ENCODE measurements around the gene ZNF93. TPM values are rescaled to one million over a fixed set of nuclear protein-coding genes. Genes with fewer than 3 reads are reported as not detected.

Gene ZNF93
- total and polyA plus RNA-seq, 2 of the 13 experiments (the other 11 are each of a cell fraction or from before 2014, with no cell fraction given), result 0.49 to 0.66 TPM

DNA sequence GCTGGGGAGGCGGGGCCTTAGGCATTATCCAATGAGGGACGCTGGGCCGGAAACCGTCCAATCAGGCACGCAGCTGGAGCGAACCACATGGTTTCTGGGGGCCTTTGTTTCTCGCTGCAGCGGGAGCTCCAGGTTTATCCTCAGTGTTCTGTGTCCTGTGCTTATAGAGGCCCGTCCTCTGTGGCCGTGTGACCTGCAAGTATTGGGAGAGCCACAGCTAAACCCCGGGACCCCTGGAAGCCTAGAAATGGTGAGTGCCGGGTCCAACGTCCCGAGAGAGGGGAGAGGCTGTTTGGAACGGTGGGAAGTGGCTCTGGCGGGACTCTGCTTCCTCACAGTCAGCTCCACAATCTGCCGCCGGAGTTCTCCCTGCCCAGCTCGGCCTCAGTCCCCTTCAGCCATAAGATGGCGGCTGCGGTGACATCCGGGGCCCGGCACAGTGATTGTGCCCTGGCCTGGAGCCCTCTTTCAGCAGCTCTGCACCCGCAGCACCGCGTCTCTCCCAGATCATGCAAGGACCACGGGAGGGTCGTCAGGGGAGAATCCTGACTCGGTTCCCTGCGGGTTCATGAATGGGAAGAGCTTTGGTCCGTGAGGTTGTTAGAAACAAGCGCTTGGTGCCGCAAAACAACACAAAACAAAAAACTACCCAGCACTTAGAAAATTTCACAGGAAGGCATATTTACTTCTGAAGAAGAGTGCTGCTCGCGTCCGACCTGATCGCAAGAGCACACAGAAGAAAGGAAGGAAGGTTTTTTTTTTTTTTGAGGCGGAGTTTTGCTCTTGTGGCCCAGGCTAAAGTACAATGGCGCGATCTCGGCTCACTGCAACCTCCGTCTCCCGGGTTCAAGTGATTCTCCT lies 34.8 kb upstream of the ZNF93 start, which contains the start of gene ZNF253 (continued):
- TF ChIP-seq, protein P1, sequence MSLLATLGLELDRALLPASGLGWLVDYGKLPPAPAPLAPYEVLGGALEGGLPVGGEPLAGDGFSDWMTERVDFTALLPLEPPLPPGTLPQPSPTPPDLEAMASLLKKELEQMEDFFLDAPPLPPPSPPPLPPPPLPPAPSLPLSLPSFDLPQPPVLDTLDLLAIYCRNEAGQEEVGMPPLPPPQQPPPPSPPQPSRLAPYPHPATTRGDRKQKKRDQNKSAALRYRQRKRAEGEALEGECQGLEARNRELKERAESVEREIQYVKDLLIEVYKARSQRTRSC (CRISPR knock-in tag; IDR thresholded peaks at IDR 0.05; ENCODE audit: low read depth), result peak; percentile 54; the same call in 1 of the 2 replicates
- TF ChIP-seq CAMTA2 (CRISPR knock-in tag; IDR thresholded peaks at IDR 0.05; ENCODE audit: borderline replicate concordance) (0 out of 2 replicates have a peak, but pooled peaks have one; percentile 6), ZFP36L2 (CRISPR knock-in tag; IDR thresholded peaks at IDR 0.05) (no peak), NFE2 (CRISPR knock-in tag; IDR thresholded peaks at IDR 0.05) (no peak), SALL1 (CRISPR knock-in tag; IDR thresholded peaks at IDR 0.05) (peak; percentile 67), SSRP1 (CRISPR knock-in tag; IDR thresholded peaks at IDR 0.05) (no peak), GABPA (IDR thresholded peaks at IDR 0.05; ENCODE audit: low read depth, low read length) (no peak), GABPA (CRISPR knock-in tag; IDR thresholded peaks at IDR 0.05; ENCODE audit: low read depth) (no peak; the same call in 1 of the 2 replicates), ZNF562 (CRISPR knock-in tag; IDR thresholded peaks at IDR 0.05; ENCODE audit: borderline replicate concordance) (no peak), NR2F1 (CRISPR knock-in tag; IDR thresholded peaks at IDR 0.05) (no peak)
- TF ChIP-seq, protein P2, sequence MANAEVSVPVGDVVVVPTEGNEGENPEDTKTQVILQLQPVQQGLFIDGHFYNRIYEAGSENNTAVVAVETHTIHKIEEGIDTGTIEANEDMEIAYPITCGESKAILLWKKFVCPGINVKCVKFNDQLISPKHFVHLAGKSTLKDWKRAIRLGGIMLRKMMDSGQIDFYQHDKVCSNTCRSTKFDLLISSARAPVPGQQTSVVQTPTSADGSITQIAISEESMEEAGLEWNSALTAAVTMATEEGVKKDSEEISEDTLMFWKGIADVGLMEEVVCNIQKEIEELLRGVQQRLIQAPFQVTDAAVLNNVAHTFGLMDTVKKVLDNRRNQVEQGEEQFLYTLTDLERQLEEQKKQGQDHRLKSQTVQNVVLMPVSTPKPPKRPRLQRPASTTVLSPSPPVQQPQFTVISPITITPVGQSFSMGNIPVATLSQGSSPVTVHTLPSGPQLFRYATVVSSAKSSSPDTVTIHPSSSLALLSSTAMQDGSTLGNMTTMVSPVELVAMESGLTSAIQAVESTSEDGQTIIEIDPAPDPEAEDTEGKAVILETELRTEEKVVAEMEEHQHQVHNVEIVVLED (CRISPR knock-in tag; IDR thresholded peaks at IDR 0.05; ENCODE audit: borderline replicate concordance), result no peak; the same call in 1 of the 2 replicates
- TF ChIP-seq, protein P3, sequence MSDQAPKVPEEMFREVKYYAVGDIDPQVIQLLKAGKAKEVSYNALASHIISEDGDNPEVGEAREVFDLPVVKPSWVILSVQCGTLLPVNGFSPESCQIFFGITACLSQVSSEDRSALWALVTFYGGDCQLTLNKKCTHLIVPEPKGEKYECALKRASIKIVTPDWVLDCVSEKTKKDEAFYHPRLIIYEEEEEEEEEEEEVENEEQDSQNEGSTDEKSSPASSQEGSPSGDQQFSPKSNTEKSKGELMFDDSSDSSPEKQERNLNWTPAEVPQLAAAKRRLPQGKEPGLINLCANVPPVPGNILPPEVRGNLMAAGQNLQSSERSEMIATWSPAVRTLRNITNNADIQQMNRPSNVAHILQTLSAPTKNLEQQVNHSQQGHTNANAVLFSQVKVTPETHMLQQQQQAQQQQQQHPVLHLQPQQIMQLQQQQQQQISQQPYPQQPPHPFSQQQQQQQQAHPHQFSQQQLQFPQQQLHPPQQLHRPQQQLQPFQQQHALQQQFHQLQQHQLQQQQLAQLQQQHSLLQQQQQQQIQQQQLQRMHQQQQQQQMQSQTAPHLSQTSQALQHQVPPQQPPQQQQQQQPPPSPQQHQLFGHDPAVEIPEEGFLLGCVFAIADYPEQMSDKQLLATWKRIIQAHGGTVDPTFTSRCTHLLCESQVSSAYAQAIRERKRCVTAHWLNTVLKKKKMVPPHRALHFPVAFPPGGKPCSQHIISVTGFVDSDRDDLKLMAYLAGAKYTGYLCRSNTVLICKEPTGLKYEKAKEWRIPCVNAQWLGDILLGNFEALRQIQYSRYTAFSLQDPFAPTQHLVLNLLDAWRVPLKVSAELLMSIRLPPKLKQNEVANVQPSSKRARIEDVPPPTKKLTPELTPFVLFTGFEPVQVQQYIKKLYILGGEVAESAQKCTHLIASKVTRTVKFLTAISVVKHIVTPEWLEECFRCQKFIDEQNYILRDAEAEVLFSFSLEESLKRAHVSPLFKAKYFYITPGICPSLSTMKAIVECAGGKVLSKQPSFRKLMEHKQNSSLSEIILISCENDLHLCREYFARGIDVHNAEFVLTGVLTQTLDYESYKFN (CRISPR knock-in tag; conservative IDR thresholded peaks at IDR 0.05), result no peak
- TF ChIP-seq, protein P4, sequence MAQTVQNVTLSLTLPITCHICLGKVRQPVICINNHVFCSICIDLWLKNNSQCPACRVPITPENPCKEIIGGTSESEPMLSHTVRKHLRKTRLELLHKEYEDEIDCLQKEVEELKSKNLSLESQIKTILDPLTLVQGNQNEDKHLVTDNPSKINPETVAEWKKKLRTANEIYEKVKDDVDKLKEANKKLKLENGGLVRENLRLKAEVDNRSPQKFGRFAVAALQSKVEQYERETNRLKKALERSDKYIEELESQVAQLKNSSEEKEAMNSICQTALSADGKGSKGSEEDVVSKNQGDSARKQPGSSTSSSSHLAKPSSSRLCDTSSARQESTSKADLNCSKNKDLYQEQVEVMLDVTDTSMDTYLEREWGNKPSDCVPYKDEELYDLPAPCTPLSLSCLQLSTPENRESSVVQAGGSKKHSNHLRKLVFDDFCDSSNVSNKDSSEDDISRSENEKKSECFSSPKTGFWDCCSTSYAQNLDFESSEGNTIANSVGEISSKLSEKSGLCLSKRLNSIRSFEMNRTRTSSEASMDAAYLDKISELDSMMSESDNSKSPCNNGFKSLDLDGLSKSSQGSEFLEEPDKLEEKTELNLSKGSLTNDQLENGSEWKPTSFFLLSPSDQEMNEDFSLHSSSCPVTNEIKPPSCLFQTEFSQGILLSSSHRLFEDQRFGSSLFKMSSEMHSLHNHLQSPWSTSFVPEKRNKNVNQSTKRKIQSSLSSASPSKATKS (CRISPR knock-in tag; IDR thresholded peaks at IDR 0.05), result no peak
- TF ChIP-seq, protein P5, sequence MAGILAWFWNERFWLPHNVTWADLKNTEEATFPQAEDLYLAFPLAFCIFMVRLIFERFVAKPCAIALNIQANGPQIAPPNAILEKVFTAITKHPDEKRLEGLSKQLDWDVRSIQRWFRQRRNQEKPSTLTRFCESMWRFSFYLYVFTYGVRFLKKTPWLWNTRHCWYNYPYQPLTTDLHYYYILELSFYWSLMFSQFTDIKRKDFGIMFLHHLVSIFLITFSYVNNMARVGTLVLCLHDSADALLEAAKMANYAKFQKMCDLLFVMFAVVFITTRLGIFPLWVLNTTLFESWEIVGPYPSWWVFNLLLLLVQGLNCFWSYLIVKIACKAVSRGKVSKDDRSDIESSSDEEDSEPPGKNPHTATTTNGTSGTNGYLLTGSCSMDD (CRISPR knock-in tag; IDR thresholded peaks at IDR 0.05), result no peak
- TF ChIP-seq, protein P6, sequence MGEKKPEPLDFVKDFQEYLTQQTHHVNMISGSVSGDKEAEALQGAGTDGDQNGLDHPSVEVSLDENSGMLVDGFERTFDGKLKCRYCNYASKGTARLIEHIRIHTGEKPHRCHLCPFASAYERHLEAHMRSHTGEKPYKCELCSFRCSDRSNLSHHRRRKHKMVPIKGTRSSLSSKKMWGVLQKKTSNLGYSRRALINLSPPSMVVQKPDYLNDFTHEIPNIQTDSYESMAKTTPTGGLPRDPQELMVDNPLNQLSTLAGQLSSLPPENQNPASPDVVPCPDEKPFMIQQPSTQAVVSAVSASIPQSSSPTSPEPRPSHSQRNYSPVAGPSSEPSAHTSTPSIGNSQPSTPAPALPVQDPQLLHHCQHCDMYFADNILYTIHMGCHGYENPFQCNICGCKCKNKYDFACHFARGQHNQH (CRISPR knock-in tag; IDR thresholded peaks at IDR 0.05), result peak; percentile 30; the same call in 1 of the 2 replicates

Measured in HepG2 (cell line).